GM15510 (cell line): Measurements from ENCODE around the gene NFASC.

ENCODE experiments used
- POLR2A ChIP-seq: IDR thresholded peaks from 3 replicates; pipeline ENCODE4 v1.6.1; 2011; ENCODE audit warnings: borderline replicate concordance; ENCODE audit not compliant: insufficient read length; ENCODE audit errors: extremely low read depth

NFASC gene

DNA sequence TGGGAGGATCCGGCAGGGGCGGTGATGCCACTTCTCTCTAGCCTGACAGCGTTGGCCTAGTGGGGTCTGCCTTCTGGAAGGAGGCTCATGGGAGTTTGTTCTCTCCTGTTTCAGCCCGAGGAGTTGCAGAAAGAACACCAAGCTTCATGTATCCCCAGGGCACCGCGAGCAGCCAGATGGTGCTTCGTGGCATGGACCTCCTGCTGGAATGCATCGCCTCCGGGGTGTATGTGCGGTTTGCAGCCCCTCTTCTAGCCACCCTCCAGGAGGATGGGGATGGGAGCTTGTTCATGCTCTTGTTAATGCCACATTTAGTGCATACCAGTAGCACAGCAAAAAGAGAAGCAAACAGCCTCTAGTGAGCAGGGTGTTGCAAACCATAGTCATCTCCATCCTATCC is 97.5 kb downstream of the NFASC start:
- no peak for TF ChIP-seq POLR2A

DNA sequence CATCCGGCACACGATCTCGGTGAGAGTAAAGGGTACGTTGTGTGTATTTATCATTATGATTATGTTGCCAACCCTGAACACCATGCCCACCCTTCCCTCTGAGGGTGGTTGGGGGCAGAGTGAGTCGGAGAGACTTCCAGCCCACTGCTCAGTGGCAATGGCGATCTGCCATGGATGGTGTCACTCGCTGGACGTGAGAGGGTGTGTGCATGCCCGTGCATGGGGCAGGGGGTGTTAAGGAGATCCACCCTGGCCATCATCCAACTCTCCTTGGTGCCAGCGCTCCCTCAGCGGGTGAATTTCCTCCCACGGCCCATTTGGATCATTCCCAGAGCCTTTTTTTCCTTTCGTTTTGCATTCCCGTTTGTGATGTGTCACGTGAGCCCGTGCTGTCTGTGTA is 98.3 kb downstream of the NFASC start:
- no peak for TF ChIP-seq POLR2A

DNA sequence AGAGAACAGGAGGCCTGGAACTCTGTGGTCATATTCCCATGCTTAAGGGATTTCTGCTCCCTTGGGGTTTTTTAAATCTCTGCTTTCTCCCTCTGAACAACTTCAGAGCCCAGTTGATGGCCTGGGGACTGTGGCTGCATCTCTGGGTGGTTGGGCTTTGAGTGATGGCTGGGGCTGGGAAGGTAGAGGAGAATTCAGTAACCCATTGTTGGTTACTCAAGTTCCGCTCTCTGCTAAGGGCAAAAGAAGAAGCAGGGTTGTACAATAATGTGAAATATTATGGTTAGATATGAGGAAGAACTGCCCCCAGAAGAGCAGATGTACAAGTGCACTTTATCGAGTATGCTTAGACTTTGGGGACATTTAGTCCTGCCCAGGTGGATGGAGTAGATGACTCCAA is 100.3 kb downstream of the NFASC start:
- no peak for TF ChIP-seq POLR2A

DNA sequence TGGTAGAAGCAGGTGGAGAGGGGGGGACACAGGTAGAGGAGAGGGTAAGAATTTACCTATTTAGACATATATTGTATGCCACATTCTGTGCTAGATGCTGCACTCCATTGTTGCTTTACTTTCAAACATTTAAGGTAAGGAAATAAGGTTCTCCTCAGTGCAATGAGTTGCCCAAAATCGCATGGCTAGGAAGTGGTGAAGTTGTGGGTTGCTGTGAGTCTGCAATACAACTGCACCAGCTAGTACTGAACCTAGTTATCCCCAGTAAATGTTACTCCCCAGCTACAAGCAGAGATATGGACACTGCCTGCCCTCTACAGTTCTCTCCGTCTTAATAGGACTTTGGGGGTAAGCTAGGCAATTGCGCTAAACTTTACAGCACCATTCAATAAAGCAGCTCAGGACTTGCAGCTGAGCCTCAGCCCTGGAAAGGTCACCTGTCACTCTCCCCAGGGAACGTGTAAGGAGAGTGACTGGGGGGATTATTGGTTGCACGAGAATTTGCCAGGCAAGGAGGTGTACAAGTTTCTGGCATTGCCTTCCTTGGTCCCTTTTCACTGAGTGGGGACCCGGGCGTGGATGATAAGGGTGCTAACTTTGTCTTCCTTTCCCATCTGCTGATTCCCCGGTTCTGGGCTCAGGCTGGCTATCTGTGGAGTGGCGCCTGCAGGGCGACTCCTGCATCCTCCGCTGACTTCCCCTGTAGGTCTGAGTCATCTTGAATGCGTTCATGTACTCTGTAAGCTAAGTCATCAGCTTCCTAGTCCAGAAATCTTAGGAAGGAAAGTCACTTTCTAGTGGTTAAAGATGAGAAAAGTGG is 101.1 kb downstream of the NFASC start:
- no peak for TF ChIP-seq POLR2A

DNA sequence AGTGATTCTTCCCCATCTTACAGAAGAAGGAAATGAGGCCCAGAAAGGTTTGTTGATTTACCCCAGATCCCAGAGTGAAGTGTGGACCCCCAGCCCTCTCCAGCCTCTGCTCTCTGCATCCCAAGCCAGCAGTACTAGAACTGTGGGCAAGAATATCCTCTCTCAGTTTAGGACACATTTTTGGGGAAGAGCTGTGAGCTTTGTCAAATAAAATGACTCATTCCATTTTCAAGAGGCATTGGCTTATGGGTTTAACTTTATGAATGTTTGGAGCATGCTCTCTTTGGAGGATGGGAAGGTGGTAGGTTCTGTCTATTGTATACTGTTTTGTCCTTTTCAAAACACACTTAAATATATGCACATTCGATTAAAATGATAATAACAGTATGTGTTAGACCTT is 101.8 kb downstream of the NFASC start:
- TF ChIP-seq POLR2A: no peak

DNA sequence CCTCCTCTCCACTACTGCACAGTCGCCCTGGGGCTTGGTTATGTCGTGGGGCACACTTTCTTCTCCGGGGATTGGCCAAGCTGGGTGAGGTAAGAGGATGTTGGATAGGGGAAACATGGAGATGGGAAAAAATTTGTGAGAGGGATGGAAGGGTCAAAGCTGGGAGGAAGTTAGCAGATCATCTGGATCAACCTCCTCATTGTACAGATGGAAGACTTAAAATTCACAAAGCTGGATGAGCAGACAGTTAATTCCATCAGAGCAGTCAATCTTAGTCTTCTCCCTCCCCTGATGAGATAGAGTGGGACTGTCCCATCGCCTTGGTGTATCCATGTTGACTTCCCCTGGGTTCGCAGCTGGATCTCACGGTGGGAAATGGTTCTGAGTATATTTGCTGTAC is 102.8 kb downstream of the NFASC start:
- TF ChIP-seq POLR2A: no peak

DNA sequence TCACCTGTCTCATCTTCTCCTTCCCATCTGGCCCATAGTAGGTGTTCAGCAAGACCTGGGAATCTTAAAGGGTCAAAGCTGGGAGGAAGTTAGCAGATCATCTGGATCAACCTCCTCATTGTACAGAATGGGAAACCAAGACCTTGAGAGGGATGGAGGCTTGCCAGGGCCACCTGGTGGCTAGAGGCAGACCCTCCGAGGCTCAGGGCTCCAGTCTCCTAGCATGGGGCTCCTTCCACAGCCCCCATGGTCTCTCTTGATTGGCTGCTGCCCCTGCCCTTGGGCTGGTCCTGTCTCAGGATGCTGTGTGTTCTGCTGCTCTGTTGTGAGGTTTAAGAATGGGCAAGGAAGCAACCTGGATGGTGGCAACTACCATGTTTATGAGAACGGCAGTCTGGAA is 103.7 kb downstream of the NFASC start:
- no peak for TF ChIP-seq POLR2A

DNA sequence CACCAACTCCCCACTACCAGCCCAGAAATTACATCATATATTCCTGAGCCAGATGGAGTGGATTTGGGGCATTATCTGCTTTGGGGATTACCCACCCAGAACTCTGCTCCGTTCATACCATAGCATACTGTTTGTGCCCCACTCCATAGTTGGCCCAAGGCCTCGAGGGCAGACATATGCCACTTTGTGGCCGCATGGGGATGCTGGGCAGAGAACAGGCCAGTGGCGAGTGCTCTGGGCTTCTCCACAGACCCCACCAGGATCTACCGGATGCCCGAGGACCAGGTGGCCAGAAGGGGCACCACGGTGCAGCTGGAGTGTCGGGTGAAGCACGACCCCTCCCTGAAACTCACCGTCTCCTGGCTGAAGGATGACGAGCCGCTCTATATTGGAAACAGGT is 104.4 kb downstream of the NFASC start:
- no peak for TF ChIP-seq POLR2A

DNA sequence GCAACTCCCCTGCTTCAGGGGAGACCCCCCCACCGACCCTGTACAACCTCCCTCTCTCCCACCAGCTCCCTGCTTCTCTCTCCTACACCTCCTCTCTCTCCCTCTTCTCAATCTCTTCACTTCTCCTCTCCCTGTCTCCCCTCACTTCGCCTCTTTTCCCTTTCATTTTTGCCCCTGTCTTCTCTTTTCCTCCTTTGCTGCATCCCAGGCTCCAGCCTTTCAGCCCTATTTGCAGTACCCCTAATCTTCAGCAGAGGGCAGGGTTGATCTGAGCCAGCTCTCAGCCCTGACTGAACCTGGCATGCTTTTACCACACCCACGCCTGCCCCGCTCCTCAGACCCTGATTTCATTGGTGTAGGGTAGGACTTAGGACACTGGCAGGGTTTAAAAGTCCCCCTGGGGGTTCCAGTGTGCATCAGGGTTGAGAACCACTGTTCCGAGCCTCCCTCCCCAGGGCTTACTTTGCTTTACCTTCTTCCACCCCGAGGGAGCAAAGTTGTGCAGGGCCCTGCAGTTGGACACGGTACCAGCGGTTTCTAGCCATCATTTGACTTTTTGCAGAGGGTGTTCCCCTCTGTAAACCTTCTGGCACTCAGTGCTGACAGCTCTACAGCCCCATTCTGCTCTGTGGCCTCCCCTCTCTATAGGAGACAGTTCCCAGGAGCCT is 105.0 kb downstream of the NFASC start:
- no peak for TF ChIP-seq POLR2A

DNA sequence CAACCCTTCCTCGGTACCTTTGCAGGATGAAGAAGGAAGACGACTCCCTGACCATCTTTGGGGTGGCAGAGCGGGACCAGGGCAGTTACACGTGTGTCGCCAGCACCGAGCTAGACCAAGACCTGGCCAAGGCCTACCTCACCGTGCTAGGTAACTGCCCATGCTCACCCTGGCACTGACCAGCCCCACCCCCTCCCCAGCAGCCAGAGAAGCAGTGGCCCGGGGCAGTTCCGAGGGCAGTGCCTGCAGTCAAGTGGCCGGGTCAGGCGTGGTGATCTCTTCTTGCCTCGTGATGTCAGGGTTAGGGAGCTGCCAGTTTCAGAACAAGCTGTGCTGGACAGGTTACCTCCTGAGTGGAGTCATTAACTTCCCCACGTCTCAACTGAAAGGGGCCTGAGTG is 106.0 kb downstream of the NFASC start:
- no peak for TF ChIP-seq POLR2A

DNA sequence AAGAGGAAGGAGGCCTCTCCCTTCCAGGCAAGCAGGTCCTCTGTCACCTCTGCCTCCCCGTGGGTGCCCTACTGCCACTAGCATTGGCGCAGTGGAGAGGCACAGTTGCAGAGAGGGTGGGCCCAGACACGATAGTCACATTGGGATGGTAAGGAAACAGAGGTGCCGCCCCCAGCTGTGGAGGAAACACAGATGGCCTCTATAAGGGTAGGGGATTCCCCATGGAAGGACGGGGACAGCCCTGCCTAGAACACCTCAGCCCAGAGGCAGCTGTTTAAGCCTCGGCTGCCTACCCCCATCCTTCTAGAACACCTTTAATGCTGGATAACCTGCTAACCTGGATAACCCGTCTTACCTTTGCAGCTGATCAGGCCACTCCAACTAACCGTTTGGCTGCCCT is 106.7 kb downstream of the NFASC start:
- no peak for TF ChIP-seq POLR2A

DNA sequence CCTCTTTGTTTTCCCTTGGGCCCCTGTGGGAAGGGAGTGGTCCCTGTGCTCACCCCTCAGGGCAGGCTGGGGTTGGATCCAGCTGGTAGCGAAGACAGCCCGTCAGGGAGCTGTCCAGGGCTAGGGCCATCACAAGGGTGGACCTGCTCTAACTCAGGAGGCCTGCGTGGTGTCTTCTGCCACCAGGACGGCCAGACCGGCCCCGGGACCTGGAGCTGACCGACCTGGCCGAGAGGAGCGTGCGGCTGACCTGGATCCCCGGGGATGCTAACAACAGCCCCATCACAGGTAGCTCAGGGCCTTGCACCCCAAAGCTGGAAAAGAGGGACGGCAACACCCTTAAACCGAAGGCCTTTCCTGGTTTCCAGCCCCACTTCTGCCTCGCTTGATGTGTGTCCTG is 108.1 kb downstream of the NFASC start:
- TF ChIP-seq POLR2A: no peak

DNA sequence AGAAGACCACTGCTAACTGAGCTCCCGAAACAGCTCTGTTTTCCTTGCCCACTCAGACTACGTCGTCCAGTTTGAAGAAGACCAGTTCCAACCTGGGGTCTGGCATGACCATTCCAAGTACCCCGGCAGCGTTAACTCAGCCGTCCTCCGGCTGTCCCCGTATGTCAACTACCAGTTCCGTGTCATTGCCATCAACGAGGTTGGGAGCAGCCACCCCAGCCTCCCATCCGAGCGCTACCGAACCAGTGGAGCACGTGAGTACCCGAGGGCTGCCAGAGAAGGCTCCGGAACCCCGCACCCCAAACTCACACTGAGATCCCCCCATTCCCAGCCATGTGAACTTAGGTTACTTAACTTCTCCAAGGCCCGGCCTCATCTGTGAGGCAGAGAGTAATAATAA is 108.6 kb downstream of the NFASC start:
- TF ChIP-seq POLR2A: no peak

DNA sequence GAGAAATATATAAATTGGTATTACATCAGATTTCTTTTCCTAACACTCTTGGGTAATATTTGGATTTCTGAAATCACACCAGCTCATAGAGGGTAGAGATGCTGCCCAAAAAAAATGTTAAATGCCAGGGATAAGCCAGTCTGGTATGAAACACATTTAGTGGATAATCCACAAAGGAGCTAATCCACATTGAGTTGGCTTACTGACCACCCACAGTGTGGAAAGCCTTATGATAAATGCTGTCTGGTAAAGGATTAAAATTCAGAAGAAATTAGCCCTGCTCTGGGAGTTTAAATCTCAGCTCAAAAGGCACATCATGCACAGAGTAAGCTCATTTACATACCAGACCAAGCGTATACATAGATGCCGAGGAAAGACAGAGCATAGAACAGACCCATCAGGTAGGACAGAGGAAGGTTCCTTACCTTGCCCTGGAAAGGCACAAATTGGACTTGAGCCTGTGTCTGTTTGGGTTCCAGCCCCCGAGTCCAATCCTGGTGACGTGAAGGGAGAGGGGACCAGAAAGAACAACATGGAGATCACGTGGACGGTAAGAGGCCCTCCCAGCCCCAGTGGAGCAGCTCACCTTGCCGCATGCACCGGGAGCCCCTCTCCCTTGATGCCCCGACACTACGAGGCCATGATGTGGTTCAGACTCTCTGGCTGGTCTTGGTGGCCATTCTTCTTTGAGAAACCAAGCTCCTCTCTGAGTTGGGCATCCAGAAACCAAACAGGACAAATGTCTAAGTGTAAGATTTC is 109.4 kb downstream of the NFASC start:
- no peak for TF ChIP-seq POLR2A

DNA sequence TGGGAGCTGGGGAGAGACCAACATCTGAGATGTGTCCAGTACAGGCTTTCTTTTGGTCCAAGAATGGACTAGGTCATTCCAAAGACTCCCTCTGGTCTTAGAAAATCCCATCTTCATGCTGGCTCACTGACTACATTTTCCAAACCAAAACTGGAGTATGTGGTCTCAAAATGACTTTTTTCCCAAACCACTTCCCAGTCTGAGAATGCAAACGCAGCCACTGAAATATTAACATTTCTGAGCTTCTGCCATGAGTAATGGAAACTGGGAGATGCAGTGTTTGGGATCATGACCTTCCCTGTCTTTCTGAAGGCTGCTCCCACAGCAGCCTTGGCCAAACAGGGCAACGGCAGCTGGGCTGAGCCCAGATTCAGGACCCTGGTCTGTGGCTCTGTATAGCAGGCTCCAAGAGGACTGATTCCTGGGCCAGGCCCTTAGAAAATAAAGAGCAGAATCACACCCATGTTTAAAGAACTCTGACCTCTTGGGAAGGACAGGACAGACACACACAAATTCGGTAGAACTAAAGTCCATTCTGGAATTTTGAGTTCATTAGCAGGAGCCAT is 110.3 kb downstream of the NFASC start:
- no peak for TF ChIP-seq POLR2A
